ENCODE data around the gene CEP85.

GRCh38 chr1:26285366-26286063 lies 51.5 kb downstream of the CEP85 start:
- no peak for TF ChIP-seq EP300 (IDR thresholded peaks at IDR 0.05; ENCODE audit: low read depth)
- TF ChIP-seq, protein P1, sequence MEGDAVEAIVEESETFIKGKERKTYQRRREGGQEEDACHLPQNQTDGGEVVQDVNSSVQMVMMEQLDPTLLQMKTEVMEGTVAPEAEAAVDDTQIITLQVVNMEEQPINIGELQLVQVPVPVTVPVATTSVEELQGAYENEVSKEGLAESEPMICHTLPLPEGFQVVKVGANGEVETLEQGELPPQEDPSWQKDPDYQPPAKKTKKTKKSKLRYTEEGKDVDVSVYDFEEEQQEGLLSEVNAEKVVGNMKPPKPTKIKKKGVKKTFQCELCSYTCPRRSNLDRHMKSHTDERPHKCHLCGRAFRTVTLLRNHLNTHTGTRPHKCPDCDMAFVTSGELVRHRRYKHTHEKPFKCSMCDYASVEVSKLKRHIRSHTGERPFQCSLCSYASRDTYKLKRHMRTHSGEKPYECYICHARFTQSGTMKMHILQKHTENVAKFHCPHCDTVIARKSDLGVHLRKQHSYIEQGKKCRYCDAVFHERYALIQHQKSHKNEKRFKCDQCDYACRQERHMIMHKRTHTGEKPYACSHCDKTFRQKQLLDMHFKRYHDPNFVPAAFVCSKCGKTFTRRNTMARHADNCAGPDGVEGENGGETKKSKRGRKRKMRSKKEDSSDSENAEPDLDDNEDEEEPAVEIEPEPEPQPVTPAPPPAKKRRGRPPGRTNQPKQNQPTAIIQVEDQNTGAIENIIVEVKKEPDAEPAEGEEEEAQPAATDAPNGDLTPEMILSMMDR (IDR thresholded peaks at IDR 0.05), result peak in 3 of 5 experiments; percentile 18 to 34 (median 31)
